GM19240 (cell line): Measurements from ENCODE around the gene D2HGDH.
"Not testable (repeated sequence)": the region's sequence is repeated elsewhere in the genome, so short reads cannot be mapped to it uniquely, and the experiment has no call there.

Source experiments
- DNase-seq: peaks from one replicate; pipeline ENCODE4 v3.0.0; 2011; ENCODE audit warnings: low spot score; ENCODE audit not compliant: insufficient read length

The D2HGDH gene

DNA sequence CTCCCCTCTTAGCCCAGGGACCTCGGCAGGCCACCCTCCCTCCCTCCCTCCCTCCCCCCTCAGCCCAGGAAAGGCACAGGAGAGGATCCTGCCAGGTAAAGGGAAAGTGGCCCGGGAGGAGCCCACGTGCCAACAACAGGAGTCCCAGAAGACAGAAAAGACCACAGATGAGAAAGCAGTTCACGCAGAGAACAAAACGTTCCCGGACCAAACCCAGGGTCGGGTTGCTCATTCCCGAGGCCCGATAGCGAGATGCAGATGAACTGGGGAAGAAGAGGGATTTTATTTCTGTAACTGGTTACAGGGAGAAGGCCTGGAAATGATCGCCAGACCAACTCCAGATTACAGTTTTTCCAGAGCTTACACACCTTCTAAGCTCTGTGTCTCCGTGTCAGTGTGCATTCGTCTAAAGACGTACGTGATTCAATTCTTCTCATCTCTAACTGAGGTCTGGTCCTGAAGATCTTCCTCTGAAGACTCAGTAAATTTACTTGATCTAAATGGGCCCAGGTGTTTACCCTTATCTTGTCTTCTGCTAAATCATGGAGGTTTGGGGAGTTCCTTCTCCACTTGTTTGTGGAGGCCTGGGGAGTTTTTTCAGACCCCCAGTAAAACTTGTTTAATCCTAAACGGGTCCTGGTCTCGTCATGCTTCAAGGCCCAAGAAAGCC, 73.8 kb downstream of the D2HGDH start:
- no peak for DNase-seq

DNA sequence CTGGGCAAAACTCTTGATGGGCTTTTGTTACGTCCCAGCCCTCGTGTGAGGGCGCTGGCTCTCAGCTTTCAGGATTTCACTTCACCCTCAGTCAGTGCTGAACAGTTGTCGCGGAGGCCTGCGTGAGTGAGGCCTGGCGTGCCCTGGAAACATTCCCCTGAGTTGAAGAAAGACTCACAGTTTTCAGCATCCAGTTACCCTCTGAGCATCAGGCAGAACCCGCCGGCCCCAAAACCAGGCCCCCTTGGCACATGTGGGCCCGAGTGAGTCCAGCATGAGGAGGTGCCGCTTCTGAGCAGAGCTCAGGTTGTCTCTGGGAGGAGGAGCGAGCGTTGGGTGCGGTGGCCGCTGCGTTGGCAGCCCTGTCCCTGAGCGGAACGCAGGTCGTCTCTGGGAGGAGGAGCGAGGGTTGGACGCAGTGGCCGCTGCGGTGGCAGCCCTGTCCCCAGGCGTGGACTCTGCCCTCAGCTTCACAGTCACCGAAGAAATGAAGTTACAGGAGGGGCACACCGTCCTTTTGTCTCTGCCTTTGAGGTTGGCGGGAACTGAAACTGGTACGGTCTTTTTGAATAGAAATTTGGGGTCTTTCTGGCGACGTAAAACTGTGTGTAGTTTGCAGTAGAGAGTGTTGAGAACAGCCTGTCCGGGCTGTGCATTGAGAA, 74.4 kb downstream of the D2HGDH start, which contains the start of gene NEU4:
NEU4 (plus strand) TSS at position 473 of the 662 bp plus-strand sequence. CDS start 5,292 bp downstream, outside the sequence.
- DNase-seq, result no peak

DNA sequence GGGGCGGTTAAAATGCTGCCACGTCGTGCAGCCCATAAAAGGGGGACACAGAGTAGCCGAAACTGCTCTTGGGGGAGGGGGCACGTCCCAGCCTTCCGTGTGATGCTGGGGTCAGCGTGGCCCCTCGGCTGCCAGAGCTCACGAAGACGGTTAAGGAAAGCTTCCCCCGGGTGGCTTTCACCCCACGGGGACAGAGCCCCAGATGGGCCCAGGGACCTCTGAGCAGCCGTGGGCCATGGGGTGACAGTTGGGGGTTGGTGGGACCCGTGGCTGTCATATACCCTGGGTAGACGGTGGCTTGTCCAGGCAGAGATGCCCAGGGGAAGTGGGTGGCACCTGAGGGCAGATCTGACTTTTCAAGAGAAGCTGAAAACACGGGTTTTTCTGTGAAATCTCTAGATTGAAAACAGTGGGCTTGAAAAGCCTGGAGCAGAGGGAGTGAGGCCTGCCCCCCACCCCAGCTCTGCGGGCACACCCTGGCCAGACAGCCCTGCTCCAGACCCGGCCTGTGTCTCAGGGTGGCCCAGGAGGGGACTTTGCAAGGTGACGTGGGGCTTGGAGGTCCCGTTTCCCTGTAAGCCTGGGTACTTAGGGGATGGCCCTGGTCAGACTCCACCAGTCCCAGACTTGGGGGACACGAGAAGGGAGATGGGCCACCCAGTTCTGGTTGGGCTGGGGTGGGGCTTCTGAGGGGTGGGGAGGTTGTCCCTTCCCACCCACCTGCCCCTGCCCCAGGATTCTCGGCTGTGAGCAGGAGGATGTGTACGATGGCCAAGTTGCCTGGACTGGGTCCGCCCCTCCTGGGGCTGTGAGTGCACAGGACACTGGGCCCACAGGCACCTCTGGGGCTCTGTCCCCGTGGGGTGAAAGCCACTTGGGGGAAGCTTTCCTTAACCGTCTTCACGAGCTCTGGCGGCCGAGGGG, 75.2 kb downstream of the D2HGDH start:
- no peak for DNase-seq

DNA sequence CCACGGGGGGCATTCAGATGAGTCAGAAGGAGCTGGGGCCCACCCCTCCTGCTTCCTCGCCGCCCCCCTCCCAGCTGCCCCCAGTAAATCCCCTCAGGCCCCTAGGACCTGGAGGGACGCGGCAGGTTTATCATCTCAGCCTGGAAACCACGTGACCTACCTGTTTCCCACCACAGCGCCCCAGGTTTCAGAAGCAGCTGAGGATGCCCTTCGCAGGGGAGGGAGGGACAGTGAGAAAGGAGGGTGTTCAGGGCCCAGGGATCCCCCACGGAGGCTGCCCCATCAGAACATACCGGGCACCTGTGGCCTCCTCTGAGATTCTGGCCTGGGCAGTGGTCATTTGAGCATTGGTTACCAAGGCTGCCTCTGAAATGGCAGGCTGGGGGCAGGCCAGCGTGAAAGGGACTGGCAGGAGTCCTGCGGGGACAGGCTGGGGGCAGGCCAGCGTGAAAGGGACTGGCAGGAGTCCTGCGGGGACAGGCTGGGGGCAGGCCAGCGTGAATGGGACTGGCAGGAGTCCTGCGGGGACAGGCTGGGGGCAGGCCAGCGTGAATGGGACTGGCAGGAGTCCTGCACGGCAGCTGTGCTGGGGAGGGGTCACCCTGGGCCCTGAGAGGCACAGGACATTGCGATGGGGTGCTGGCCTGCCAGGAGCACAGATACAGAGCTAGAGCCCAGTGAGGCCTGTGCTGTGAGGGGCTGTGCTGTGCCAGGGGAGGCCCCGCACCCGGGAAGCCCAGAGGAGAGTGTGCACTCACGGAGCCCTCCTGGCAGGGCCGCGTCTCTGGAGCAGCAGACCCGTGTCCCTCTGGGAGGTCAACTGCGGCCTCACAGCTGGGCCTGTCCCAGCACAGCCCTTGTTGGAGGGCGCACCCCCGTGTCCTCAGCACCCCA, 76.1 kb downstream of the D2HGDH start:
- no peak for DNase-seq

DNA sequence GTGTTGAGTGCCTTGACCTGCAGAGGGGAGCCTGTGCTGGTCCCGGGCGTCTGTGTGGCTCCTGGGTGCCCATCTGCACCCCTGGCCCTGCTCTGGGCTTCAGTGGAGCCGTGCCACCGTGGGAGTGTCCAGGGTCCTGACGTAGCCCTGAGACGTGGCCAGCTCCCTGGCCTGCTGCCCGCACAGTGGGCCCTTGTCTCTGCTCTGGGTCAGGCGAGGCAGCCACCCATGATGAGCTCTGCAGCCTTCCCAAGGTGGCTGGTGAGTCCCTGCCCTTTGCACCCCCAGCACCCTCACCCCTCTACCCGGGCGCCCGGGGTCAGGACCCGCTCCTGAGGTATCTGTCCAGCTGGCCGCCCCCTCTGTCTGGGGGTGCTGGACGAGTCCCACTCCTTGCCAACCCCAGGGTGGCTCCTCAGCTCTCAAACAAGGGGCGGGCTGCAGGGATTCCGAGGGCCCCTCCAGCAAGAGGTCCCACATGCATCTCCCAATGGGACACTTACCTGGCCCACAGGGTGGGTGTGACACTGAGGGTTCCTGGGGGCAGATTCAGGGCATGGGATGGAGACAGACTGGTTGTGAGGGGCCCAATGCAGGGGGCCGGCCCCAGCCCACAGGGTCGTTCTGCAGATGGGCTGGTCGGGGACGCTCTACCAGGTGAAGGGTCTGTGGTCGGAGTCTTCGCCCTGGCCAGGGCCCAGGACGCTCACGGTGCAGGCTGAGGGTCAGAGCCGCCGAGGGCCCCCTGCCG, 76.9 kb downstream of the D2HGDH start:
- DNase-seq, result no peak

DNA sequence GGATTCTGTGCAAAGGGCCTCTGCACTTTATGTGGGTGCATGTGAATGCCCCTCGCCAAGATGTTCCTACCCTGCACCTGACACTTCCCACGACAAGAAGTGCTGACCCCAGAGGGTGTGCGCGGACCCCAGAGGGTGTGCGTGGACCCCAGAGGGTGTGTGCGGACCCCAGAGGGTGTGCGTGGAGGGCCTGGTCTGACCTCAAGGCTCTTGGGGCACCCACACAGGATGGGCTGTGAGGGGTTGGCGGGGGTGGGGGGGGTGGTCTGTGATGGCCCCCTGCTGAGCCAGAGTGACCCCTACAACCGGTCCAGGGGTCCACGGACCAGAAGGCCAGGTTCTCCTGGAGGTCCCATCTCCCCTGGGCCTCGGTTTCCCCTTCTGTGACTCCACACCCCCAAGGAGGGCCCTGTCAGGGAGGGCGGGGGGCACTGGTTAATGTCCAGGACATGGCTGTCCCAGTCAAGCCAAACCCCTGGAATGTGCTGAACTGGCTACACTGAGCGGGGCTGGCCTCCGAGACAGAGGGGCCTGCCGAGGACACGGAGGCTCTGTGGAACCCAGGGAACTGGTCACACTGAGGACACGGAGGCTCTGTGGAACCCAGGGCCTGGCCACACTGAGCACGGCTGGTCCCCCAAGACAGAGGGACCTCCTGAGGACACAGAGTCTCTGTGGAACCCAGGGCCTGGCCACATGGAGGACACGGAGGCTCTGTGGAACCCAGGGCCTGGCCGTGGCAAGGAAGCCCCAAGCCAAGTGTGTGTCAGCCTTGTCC, 77.7 kb downstream of the D2HGDH start:
- no peak for DNase-seq

DNA sequence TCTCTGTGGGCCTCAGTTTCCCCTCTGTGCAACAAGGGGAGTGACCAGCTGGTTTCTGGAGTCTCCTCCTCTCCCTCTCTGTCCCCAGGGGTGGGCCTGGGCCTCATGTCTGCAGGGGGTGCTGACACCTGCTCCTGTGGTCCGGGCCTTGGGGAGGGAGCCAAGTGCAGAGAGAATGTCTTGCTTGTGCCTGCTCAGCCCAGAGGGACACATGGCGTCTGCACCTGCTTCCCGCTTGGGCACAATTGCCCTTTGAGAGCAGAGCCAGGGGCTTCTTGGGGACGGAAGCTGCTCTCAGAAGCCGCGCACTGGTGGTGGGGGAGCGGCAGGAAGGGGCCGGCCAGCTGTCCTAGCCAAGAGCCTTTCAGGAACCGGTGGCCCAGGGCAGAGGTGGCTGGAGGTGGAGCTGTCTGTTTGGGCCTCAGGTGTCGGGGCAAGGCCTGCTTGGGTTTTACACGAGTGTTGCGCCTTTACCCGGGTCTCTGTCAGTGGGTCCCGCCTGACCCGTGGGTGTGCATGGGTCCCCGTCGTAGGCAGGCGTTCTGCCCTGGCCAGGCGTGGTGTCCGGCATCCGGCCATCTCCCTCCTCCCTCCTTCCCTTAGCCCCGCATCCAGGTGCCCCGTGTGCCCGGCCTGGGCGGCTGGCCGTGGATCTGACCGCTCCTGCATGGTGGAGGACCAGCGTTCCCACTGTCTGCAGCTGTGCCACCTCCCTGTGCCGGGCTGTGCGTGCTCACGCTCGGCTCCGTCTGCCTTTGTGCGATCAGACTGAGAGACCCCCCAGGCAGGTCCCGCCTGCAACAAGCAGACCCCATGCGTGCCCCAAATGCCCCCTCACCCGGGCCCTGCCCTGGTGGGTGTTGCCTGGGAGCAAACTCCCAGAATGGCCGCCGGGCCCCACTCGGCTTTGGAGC, 78.6 kb downstream of the D2HGDH start:
- no peak for DNase-seq

DNA sequence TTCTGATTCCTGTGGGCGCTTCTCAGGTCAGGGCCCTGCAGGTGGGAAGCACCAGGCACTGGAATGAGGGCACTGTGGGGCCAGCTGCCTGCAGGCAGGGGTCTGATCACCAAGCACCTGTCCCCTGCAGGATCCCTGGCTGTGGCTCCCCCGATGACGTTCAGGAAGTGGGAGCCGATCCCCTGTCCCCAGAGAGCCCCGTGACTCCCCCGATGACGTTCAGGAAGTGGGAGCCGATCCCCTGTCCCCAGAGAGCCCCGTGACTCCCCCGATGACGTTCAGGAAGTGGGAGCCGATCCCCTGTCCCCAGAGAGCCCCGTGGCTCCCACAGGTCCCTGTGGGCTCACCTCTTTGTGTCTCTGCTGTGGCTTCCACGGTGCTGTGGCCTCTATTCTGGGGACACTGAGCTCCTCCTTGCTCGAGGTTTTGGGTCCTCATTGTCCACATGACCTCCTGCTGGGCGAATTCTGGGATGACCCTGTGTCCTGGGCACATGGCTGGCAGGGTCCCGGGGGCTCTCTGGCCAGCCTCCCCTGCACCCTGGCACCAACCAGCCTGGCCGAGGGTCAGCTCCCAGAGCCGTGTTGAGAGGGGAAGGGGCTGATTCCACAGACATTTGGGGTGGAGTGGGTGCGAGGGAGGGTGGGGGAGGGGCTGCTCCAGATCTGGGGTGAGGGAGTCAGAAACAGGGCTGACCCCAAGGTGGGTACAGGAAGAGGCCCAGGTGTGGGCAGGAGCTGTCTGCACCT, 79.4 kb downstream of the D2HGDH start:
- DNase-seq, result no peak

DNA sequence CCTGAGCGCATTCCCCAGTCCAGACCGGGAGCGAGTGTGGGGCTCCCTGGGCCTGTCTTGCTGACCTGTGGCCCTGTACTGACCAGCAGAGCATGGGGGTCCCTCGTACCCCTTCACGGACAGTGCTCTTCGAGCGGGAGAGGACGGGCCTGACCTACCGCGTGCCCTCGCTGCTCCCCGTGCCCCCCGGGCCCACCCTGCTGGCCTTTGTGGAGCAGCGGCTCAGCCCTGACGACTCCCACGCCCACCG, 79.9 kb downstream of the D2HGDH start:
- DNase-seq, result no peak

DNA sequence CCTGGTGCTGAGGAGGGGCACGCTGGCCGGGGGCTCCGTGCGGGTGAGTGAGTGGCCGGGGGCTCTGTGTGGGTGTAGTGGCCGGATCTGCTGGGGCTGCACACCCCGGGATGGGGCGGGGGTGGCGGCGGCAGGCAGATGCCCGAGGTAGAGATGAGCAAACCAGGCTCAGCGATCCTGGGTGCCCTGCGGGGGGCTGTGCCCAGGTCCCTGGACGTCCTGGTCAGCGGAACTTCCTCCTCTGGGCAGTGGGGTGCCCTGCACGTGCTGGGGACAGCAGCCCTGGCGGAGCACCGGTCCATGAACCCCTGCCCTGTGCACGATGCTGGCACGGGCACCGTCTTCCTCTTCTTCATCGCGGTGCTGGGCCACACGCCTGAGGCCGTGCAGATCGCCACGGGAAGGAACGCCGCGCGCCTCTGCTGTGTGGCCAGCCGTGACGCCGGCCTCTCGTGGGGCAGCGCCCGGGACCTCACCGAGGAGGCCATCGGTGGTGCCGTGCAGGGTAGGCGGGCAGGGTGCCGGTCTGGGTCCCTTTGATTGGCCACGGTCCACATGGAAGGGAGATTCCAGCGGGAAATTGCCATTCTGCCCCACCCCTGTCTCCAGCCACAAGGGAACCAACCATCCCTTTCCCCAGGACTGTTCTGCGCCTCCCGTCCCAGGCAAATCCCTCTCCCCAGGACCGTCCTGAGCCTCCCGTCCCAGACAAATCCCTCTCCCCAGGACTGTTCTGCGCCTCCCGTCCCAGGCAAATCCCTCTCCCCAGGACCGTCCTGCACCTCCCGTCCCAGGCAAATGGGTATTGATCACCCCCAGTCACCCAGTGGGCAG, 80.4 kb downstream of the D2HGDH start:
- DNase-seq, result no peak

DNA sequence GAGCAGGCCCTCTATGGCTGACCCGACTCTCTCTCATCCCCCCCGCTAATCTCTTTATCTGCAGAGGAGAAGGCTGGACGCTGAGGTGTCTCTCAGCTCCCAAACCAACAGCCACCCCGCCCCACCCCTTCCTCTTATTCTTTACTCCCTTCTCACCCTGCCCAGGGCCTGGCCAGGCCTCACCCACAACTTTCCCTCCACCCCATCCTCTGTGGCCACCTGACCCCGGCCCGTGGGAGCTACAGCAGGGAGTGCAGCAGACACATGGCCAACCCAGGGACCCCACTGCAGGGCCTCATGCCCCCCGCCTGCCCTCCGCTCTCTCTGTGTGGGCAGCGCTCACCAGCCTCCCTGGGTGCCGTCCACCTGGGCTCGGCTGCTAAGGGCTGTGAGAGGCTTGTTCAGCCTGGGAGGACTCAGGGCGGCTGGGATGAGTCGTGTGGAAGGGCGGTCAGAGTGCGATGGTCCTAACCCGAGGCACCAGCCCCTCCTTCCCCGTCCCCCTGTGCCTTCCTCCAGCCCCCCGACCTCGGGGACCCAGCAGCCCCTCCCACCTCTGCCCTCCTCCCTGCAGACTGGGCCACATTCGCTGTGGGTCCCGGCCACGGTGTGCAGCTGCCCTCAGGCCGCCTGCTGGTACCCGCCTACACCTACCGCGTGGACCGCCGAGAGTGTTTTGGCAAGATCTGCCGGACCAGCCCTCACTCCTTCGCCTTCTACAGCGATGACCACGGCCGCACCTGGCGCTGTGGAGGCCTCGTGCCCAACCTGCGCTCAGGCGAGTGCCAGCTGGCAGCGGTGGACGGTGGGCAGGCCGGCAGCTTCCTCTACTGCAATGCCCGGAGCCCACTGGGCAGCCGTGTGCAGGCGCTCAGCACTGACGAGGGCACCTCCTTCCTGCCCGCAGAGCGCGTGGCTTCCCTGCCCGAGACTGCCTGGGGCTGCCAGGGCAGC, 81.3 kb downstream of the D2HGDH start:
- DNase-seq, result no peak

DNA sequence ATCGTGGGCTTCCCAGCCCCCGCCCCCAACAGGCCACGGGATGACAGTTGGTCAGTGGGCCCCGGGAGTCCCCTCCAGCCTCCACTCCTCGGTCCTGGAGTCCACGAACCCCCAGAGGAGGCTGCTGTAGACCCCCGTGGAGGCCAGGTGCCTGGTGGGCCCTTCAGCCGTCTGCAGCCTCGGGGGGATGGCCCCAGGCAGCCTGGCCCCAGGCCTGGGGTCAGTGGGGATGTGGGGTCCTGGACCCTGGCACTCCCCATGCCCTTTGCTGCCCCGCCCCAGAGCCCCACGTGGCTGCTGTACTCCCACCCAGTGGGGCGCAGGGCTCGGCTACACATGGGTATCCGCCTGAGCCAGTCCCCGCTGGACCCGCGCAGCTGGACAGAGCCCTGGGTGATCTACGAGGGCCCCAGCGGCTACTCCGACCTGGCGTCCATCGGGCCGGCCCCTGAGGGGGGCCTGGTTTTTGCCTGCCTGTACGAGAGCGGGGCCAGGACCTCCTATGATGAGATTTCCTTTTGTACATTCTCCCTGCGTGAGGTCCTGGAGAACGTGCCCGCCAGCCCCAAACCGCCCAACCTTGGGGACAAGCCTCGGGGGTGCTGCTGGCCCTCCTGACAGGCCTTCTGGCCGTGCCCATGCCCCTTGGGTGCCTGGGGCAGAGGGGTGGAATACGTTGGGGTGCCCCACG, 82.1 kb downstream of the D2HGDH start:
- DNase-seq, result no peak

DNA sequence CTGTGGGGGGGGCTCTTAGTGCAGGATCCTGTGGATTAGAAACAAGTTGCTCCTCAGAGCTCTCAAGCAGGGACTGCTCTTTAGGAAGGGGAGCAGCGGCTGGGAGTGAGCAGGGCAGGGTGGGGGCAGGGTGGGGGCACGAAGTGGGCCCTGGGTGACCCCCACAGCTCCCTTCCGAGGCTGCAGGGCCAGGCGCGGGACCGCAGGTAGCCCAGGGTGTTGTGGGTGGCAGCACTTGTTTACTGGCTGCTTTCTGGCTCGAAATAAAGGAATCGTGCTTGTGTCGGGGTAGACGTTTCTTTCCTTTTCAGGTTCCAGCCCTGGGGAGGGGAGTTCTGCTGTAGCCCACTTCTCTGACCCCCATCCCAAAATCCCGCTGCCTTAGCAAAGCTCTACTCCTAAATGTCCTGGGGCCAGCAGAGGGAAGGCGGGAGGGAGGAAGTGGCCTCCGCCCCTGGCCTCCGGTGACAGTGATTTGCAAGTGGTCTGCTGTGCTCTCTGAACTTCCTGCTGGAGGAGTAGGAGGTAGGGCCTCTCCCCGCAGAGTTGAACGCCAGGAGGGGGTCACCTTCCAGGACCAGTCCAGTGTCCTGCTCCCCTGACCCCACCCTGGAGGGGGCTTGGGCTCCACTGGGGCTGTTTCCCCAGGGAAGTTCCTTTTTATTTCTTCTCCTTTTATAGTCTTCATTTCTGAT, 82.8 kb downstream of the D2HGDH start:
- DNase-seq, result no peak

DNA sequence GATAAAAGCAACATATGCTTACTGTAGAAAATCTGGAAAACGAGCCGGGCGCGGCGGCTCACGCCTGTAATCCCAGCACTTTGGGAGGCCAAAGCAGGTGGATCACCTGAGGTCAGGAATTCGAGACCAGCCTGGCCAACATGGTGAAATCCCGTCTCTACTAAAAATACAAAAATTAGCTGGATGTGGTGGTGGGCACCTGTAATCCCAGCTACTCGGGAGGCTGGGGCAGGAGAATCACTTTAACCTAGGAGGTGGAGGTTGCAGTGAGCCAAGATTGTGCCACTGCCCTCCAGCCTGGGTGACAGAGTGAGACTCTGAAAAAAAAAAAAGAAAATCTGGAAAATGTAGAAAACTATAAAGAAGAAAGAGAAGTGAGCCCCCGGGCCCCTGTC, 83.4 kb downstream of the D2HGDH start:
- DNase-seq, result not testable (repeated sequence)
